ENCODE measurements around the gene STPG3. TPM values are rescaled to one million over a fixed set of nuclear protein-coding genes. Genes with fewer than 3 reads are reported as not detected.
A peak's percentile ranks its signal among the peaks of the same experiment; 100 is the strongest.

STPG3 gene
- total and polyA plus RNA-seq, 9 of the 15 experiments (the other 6 are each of a cell fraction or from before 2014, with no cell fraction given): not detected

GRCh38 chr9:137240318-137240840 lies 10.7 kb upstream of the STPG3 start:
- TSS peak; percentile 70 for BruUV-seq (replicated peaks)
- Histone ChIP-seq H2AFZ (ENCODE audit: low read depth, low read length) (peak overlapping the region; percentile 85), H3K4me2 (ENCODE audit: insufficient read depth, low read length) (peak overlapping the region; percentile 69), H3K27ac (ENCODE audit: extremely low read depth, low read depth, low read length) (peak overlapping the region; percentile 98), H3K36me3 (ENCODE audit: control insufficient read depth, insufficient read depth, low read length) (peaks cover 30% of the 10 kb centered on the region), H3K27me3 (ENCODE audit: control insufficient read depth in 2 of 2, insufficient read depth in 2 of 2, low read length in 2 of 2) (no peaks in the 10 kb centered on the region), H3K9me1 (ENCODE audit: control insufficient read depth, insufficient read depth, low read length) (peaks cover 8% of the 10 kb centered on the region), H3K9ac (ENCODE audit: insufficient read depth in 1 of 2, low read depth in 2 of 2, low read length in 2 of 2) (peak overlapping the region; percentile 88 to 92), H3K9me3 (replicated peaks; ENCODE audit: control insufficient read depth, insufficient read depth, low read depth, low read length) (no peaks in the 10 kb centered on the region), H3K4me1 (replicated peaks in 1 of 2; ENCODE audit: control insufficient read depth in 2 of 2, insufficient read depth in 2 of 2, low read length in 2 of 2) (peaks cover 35 to 91% of the 10 kb centered on the region in 2 experiments), H3K79me2 (ENCODE audit: control insufficient read depth, insufficient read depth, low read length) (peaks cover 57% of the 10 kb centered on the region), H3K4me3 (peak overlapping the region; percentile 70), H4K20me1 (replicated peaks; ENCODE audit: control insufficient read depth, insufficient read depth, low read length) (peaks cover 30% of the 10 kb centered on the region)
- peak; percentile 42 for ATAC-seq
- intact Hi-C loops (cut with micrococcal nuclease) (loop anchor here (2.0 to 10.0 kb wide), 3 partner anchors 14 to 456 kb away; partner anchors contain the start of genes NELFB and NRARP), in situ Hi-C loops (cut with MboI) (loop anchor here (25.0 kb wide), 1 partner anchor 453 kb away; the partner anchor contains the start of genes CCDC183 and TMEM141)
- CTCF ChIA-PET (ENCODE audit: low intra/inter-chr PET ratio): no interaction called here
- peak; percentile 71 to 87 (median 72) for DNase-seq (ENCODE audit: extremely low read depth in 1 of 4, low spot score in 3 of 4)
- POLR2A ChIA-PET: interaction anchor here (0.6 to 6.5 kb wide), 44 partner anchors 8 to 487 kb away, joined by 3 to 221 read pairs (median 4); partner anchors contain the start of genes ANAPC2, DPP7, MAN1B1 and NELFB
- WGBS (ENCODE audit: insufficient coverage, low coverage, missing lambda C conversion rate): under 1% methylated on average over 41 of the region's 58 CpGs
- no peak for FAIRE-seq
- TF ChIP-seq EP400 (IDR thresholded peaks at IDR 0.05) (no peak), ETV1 (tag; conservative IDR thresholded peaks at IDR 0.05; ENCODE audit: low read depth) (no peak), ATF7 (IDR thresholded peaks at IDR 0.05) (peak; percentile 71; the same call in 1 of the 2 replicates), ZBTB11 (CRISPR knock-in tag; IDR thresholded peaks at IDR 0.05) (peak in 1 of 3 experiments; percentile 23; a peak in 1 of 6 replicates), PPARD (CRISPR knock-in tag; IDR thresholded peaks at IDR 0.05) (no peak), ZNF644 (tag; IDR thresholded peaks at IDR 0.05; ENCODE audit: low read depth) (no peak), U2AF2 (optimal IDR thresholded peaks at IDR 0.05; ENCODE audit: low read depth, low read length) (no peak), CREB3 (tag; conservative IDR thresholded peaks at IDR 0.05; ENCODE audit: low read depth) (no peak), NKRF (IDR thresholded peaks at IDR 0.05; ENCODE audit: borderline replicate concordance) (peak; percentile 91), RUNX1 (IDR thresholded peaks at IDR 0.05; ENCODE audit: low read depth) (no peak), ZNF444 (CRISPR knock-in tag; IDR thresholded peaks at IDR 0.05) (no peak), POLR2G (IDR thresholded peaks at IDR 0.05; ENCODE audit: low read depth, low read length) (no peak)
